Activated gamma-delta T cell treated with Interleukin-2 at 50 U/mL for 16 hours (primary cell): ENCODE data around the gene SLF2.

ENCODE experiments used
- DNase-seq: peaks from one replicate; pipeline ENCODE4 v3.0.0-alpha.2; 2020

Gene SLF2

GRCh38 chr10:100907175-100907574, 5.6 kb upstream of the SLF2 start:
- no peak for DNase-seq

GRCh38 chr10:100907773-100908363, 4.9 kb upstream of the SLF2 start:
- DNase-seq: no peak

- no peak for DNase-seq
Measured at GRCh38 chr10:100908378-100908777, 4.4 kb upstream of the SLF2 start.

GRCh38 chr10:100909501-100910263, 3.1 kb upstream of the SLF2 start:
- DNase-seq: no peak

- no peak for DNase-seq
Measured at GRCh38 chr10:100911472-100911871, 1.3 kb upstream of the SLF2 start.

GRCh38 chr10:100912013-100912604, 654 bp upstream of the SLF2 start:
- DNase-seq: no peak

GRCh38 chr10:100913470-100913865, 705 bp downstream of the SLF2 start:
- DNase-seq: no peak

- DNase-seq: no peak
Measured at GRCh38 chr10:100917071-100917470, 4.3 kb downstream of the SLF2 start.

- no peak for DNase-seq
Measured at GRCh38 chr10:100923580-100923979, 10.8 kb downstream of the SLF2 start.

GRCh38 chr10:100927266-100927665, 14.5 kb downstream of the SLF2 start:
- DNase-seq: no peak

GRCh38 chr10:100928039-100928438, 15.3 kb downstream of the SLF2 start:
- no peak for DNase-seq

GRCh38 chr10:100930368-100930767, 17.6 kb downstream of the SLF2 start:
- DNase-seq: no peak

- DNase-seq: no peak
Measured at GRCh38 chr10:100934084-100934659, 21.4 kb downstream of the SLF2 start.

GRCh38 chr10:100939763-100940344, 27.1 kb downstream of the SLF2 start:
- DNase-seq: no peak

GRCh38 chr10:100942229-100942628, 29.5 kb downstream of the SLF2 start:
- no peak for DNase-seq

GRCh38 chr10:100943508-100943907, 30.7 kb downstream of the SLF2 start:
- no peak for DNase-seq

- DNase-seq: no peak
Measured at GRCh38 chr10:100945754-100946153, 33.0 kb downstream of the SLF2 start.

- no peak for DNase-seq
Measured at GRCh38 chr10:100948916-100949315, 36.2 kb downstream of the SLF2 start.

GRCh38 chr10:100960251-100960650, 47.5 kb downstream of the SLF2 start:
- no peak for DNase-seq

GRCh38 chr10:100962351-100963080, 49.8 kb downstream of the SLF2 start:
- DNase-seq: no peak

- DNase-seq: no peak
Measured at GRCh38 chr10:100963826-100964225, 51.1 kb downstream of the SLF2 start.

GRCh38 chr10:100965820-100966219, 53.1 kb downstream of the SLF2 start:
- no peak for DNase-seq

GRCh38 chr10:100966887-100967286, 54.1 kb downstream of the SLF2 start:
- DNase-seq: no peak
